Cardiac muscle cell (in vitro differentiated cells and primary cell): ENCODE data around the gene GNA15. TPM values are rescaled to one million over a fixed set of nuclear protein-coding genes. Genes with fewer than 3 reads are reported as not detected.
A peak's percentile ranks its signal among the peaks of the same experiment; 100 is the strongest.

Experiments
- DNase-seq, 2 donors: peaks; one replicate each; pipeline versions ENCODE4 v3.0.0 to v3.0.0-alpha.2; 2010 to 2017; ENCODE audit warnings: low read depth in 1 of 2, low spot score in 1 of 2
- H3K27ac ChIP-seq: fragments of 200-600 bp; sonication (generic); 2 replicates; pipeline ENCODE4 v1.5.1; 2016
- H3K27me3 ChIP-seq: fragments of 200-600 bp; sonication (generic); 2 replicates; pipeline ENCODE4 v1.6.0; 2016; ENCODE audit warnings: control low read depth
- H3K36me3 ChIP-seq: fragments of 200-600 bp; sonication (generic); 2 replicates; pipeline ENCODE4 v1.5.1; 2016; ENCODE audit warnings: control low read depth
- H3K4me1 ChIP-seq: fragments of 200-600 bp; sonication (generic); 2 replicates; pipeline ENCODE4 v1.8.1; 2017; ENCODE audit warnings: low read depth, mild to moderate bottlenecking, mixed run types
- H3K4me3 ChIP-seq: fragments of 200-600 bp; sonication (generic); 2 replicates; pipeline ENCODE4 v1.5.1; 2016; ENCODE audit warnings: mild to moderate bottlenecking
- H3K9me3 ChIP-seq: fragments of 200-600 bp; sonication (generic); 2 replicates; pipeline ENCODE4 v1.5.1; 2017; ENCODE audit warnings: low read depth, mild to moderate bottlenecking, control low read depth
- polyA plus RNA-seq: library from polyadenylated mRNA; unstranded; fragments of >200 nt; fragmentation: Nextera tagmentation; extraction: Ambion mirVana; gene quantifications from 2 replicates; pipeline ENCODE4 v1.2.1, GENCODE V29; 2016
- total RNA-seq: library from RNA; depleted of rRNA; stranded (reverse); fragments of >200 nt; gene quantifications from 2 replicates; pipeline ENCODE4 v1.2.3, GENCODE V29; 2016
- TF ChIP-seq, protein P1 (sequence below): IDR thresholded peaks from 2 replicates; pipeline ENCODE4 v1.5.1; 2012; ENCODE audit warnings: low read depth, mild to moderate bottlenecking, low read length

Gene GNA15
- total and polyA plus RNA-seq, 2 experiments from 2014 or later: 0.12 TPM; not detected in 1

DNA sequence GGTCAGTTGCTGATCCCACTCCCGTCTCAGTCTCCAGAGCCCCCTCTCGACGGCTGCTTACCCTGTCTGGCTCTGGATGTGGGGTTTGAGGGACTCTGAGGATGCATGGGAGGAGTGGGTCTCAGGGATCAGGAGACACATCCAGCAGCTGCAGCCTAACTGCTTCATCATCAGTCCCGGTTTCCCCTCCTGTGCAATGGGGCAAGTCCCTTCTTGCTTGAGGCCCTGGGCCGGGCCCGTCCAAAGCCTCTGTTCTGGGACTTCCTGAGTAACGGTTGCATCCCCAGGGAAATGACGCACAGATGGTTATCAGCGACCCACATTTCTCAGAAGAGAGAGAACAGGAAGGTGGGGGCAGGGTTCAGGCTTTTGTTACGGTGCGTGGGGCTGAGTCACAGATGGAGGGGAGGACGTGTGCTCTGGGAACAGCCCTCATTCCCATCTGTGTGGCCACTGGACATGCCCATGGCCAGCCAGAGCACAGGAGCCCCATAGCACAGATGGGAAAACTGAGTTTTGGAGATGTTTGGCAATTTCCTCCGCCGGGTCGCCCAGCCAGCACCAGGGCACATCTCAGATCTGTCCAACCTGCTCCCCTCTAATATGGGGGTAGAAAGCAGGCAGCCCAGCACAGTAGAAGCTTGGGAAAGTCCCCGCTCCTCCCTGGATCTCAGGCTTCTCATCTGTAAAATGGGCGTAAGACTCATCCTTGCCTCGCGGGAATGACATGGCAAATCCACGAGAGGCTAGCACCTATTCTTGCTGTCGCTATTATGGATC, 19.3 kb downstream of the GNA15 start:
- no peak overlapping the region for H3K27ac ChIP-seq
- no peaks in the 10 kb centered on the region for H3K27me3 ChIP-seq
- peak in 1 of 2 donors; percentile 99 for DNase-seq
- no peaks in the 10 kb centered on the region for H3K9me3 ChIP-seq
- H3K36me3 ChIP-seq: no peaks in the 10 kb centered on the region
- H3K4me1 ChIP-seq: no peaks in the 10 kb centered on the region
- TF ChIP-seq, protein P1, sequence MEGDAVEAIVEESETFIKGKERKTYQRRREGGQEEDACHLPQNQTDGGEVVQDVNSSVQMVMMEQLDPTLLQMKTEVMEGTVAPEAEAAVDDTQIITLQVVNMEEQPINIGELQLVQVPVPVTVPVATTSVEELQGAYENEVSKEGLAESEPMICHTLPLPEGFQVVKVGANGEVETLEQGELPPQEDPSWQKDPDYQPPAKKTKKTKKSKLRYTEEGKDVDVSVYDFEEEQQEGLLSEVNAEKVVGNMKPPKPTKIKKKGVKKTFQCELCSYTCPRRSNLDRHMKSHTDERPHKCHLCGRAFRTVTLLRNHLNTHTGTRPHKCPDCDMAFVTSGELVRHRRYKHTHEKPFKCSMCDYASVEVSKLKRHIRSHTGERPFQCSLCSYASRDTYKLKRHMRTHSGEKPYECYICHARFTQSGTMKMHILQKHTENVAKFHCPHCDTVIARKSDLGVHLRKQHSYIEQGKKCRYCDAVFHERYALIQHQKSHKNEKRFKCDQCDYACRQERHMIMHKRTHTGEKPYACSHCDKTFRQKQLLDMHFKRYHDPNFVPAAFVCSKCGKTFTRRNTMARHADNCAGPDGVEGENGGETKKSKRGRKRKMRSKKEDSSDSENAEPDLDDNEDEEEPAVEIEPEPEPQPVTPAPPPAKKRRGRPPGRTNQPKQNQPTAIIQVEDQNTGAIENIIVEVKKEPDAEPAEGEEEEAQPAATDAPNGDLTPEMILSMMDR: no peak
- H3K4me3 ChIP-seq: no peak overlapping the region

- Histone ChIP-seq H3K9me3 (no peaks in the 10 kb centered on the region), H3K4me1 (no peaks in the 10 kb centered on the region), H3K27ac (no peak overlapping the region), H3K36me3 (no peaks in the 10 kb centered on the region), H3K4me3 (no peak overlapping the region), H3K27me3 (no peaks in the 10 kb centered on the region)
- TF ChIP-seq, protein P1: no peak
- no peak for DNase-seq
These were observed 21.4 kb downstream of the GNA15 start for GRCh38 chr19:3157096-3157845.

GRCh38 chr19:3159565-3159964, 23.7 kb downstream of the GNA15 start:
- no peak overlapping the region for H3K27ac ChIP-seq
- peaks cover 4% of the 10 kb centered on the region for H3K27me3 ChIP-seq
- no peaks in the 10 kb centered on the region for H3K4me1 ChIP-seq
- H3K4me3 ChIP-seq: no peak overlapping the region
- no peaks in the 10 kb centered on the region for H3K9me3 ChIP-seq
- TF ChIP-seq, protein P1: no peak
- no peak for DNase-seq
- no peaks in the 10 kb centered on the region for H3K36me3 ChIP-seq

GRCh38 chr19:3160219-3160618, 24.4 kb downstream of the GNA15 start:
- no peak overlapping the region for H3K27ac ChIP-seq
- peaks cover 4% of the 10 kb centered on the region for H3K27me3 ChIP-seq
- no peaks in the 10 kb centered on the region for H3K36me3 ChIP-seq
- TF ChIP-seq, protein P1: no peak
- H3K4me1 ChIP-seq: no peaks in the 10 kb centered on the region
- H3K9me3 ChIP-seq: no peaks in the 10 kb centered on the region
- H3K4me3 ChIP-seq: no peak overlapping the region
- no peak for DNase-seq

DNA sequence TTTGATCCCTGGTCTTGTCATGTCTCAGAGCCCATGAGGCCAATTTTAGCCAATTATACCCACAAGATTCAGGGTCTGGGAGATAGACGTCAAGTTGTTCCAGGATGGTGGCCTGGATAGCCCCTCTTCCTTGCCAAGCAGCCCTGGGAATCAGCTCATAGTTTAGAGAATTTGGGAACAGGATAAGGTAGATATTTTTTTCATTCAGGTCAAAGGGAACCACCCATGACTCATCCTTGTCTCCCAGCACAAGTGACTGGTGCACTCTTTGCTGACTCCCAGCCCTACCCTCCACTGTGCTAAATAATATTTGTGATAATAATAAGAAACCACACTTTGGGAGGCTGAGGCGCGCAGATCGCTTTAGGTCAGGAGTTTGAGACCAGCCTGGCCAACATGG, 25.6 kb downstream of the GNA15 start:
- Histone ChIP-seq H3K27ac (no peak overlapping the region), H3K27me3 (peaks cover 4% of the 10 kb centered on the region), H3K4me1 (no peaks in the 10 kb centered on the region), H3K36me3 (no peaks in the 10 kb centered on the region), H3K9me3 (no peaks in the 10 kb centered on the region), H3K4me3 (no peak overlapping the region)
- TF ChIP-seq, protein P1: no peak
- peak in 1 of 2 donors; percentile 33 for DNase-seq
